Measurements from ENCODE around the gene GREM2. TPM values are rescaled to one million over a fixed set of nuclear protein-coding genes. Genes with fewer than 3 reads are reported as not detected.

Gene GREM2
- total and polyA plus RNA-seq, 2 donors (not counting 3 experiments of a cell fraction or from before 2014, with no cell fraction given): not detected

GRCh38 chr1:240607006-240607405, 4.9 kb downstream of the GREM2 start:
- Histone ChIP-seq H3K4me1 (ENCODE audit: control insufficient read depth, extremely low read depth, insufficient read depth, low read length) (no peaks in the 10 kb centered on the region), H3K36me3 (ENCODE audit: control insufficient read depth in 2 of 2, extremely low read depth in 1 of 2, insufficient read depth in 2 of 2, low read length in 2 of 2) (no peaks in the 10 kb centered on the region), H3K27ac (ENCODE audit: insufficient read depth, low read depth, low read length) (no peak overlapping the region), H3K9me3 (replicated peaks; ENCODE audit: control insufficient read depth, insufficient read depth, low read length) (no peaks in the 10 kb centered on the region), H3K27me3 (ENCODE audit: control insufficient read depth in 2 of 2, insufficient read depth in 2 of 2, low read length in 2 of 2) (peaks cover 0 to 2% of the 10 kb centered on the region in 2 experiments), H4K20me1 (replicated peaks; ENCODE audit: control insufficient read depth, extremely low read depth, insufficient read depth, low read length) (no peaks in the 10 kb centered on the region), H2AFZ (ENCODE audit: low read depth, low read length) (no peak overlapping the region), H3K4me3 (replicated peaks in 1 of 3; ENCODE audit: insufficient read depth in 1 of 3, low read depth in 1 of 3, low read length in 3 of 3) (no peak overlapping the region), H3K9ac (replicated peaks; ENCODE audit: extremely low read depth, insufficient read depth, low read length) (no peak overlapping the region), H3K9me1 (replicated peaks; ENCODE audit: control insufficient read depth, extremely low read depth, insufficient read depth, low read length) (no peaks in the 10 kb centered on the region), H3K79me2 (ENCODE audit: control insufficient read depth, insufficient read depth, low read length) (no peaks in the 10 kb centered on the region), H3K4me2 (ENCODE audit: insufficient read depth, low read length) (no peak overlapping the region)
- BruUV-seq (replicated peaks): no TSS peak
- ChIA-PET CTCF (no interaction called here), POLR2A (no interaction called here)
- dilution Hi-C loops (cut with MboI; ENCODE audit: extremely low pct_ligation_motif_present, low sequenced_read_pairs): no loop called here
- intact Hi-C loops (cut with micrococcal nuclease): no loop called here
- DNase-seq (ENCODE audit: low read depth, low spot score) (no peak), FAIRE-seq (no peak)
- TF ChIP-seq POLR2A (IDR thresholded peaks at IDR 0.05; ENCODE audit: low read depth, low read length) (no peak), GATA2 (IDR thresholded peaks at IDR 0.05; ENCODE audit: insufficient read depth, insufficient read length, low read depth, low read length) (no peak)

- intact Hi-C loops (cut with micrococcal nuclease) (no loop called here), dilution Hi-C loops (cut with MboI; ENCODE audit: extremely low pct_ligation_motif_present, low sequenced_read_pairs) (no loop called here)
- TF ChIP-seq MAX (IDR thresholded peaks at IDR 0.05; ENCODE audit: insufficient read depth, insufficient read length): no peak
- no peak for TF ChIP-seq CTCF (IDR thresholded peaks at IDR 0.05; ENCODE audit: extremely low read depth in 1 of 2, insufficient read depth in 1 of 2, low read depth in 1 of 2, low read length in 2 of 2)
- TF ChIP-seq EZH2 (IDR thresholded peaks at IDR 0.05; ENCODE audit: borderline replicate concordance, low read depth, low read length, severe bottlenecking): no peak
- TF ChIP-seq POLR2A (IDR thresholded peaks at IDR 0.05; ENCODE audit: low read depth, low read length): no peak
- TF ChIP-seq FOS (IDR thresholded peaks at IDR 0.05; ENCODE audit: borderline replicate concordance, insufficient read depth, low read length): no peak
- no peak for TF ChIP-seq GATA2 (IDR thresholded peaks at IDR 0.05; ENCODE audit: insufficient read depth, insufficient read length, low read depth, low read length)
- TF ChIP-seq JUN (IDR thresholded peaks at IDR 0.05; ENCODE audit: borderline replicate concordance, insufficient read depth, insufficient read length, low read depth): no peak
- TF ChIP-seq MYC (IDR thresholded peaks at IDR 0.05; ENCODE audit: low read depth, low read length): no peak
- no peaks in the 10 kb centered on the region for H3K79me2 ChIP-seq (ENCODE audit: control insufficient read depth, insufficient read depth, low read length)
- H3K27ac ChIP-seq (ENCODE audit: insufficient read depth, low read depth, low read length): no peak overlapping the region
- ChIA-PET CTCF (no interaction called here), POLR2A (no interaction called here)
- no peak overlapping the region for H3K4me2 ChIP-seq (ENCODE audit: insufficient read depth, low read length)
- no peak overlapping the region for H3K4me3 ChIP-seq (replicated peaks in 1 of 3; ENCODE audit: insufficient read depth in 1 of 3, low read depth in 1 of 3, low read length in 3 of 3)
- peaks cover 4% of the 10 kb centered on the region for H3K9me3 ChIP-seq (replicated peaks; ENCODE audit: control insufficient read depth, insufficient read depth, low read length)
- H3K27me3 ChIP-seq (ENCODE audit: control insufficient read depth in 2 of 2, insufficient read depth in 2 of 2, low read length in 2 of 2): no peaks in the 10 kb centered on the region
- no peaks in the 10 kb centered on the region for H3K9me1 ChIP-seq (replicated peaks; ENCODE audit: control insufficient read depth, extremely low read depth, insufficient read depth, low read length)
- no peak overlapping the region for H2AFZ ChIP-seq (ENCODE audit: low read depth, low read length)
- no peaks in the 10 kb centered on the region for H3K36me3 ChIP-seq (ENCODE audit: control insufficient read depth in 2 of 2, extremely low read depth in 1 of 2, insufficient read depth in 2 of 2, low read length in 2 of 2)
- BruUV-seq (replicated peaks): no TSS peak
- H4K20me1 ChIP-seq (replicated peaks; ENCODE audit: control insufficient read depth, extremely low read depth, insufficient read depth, low read length): no peaks in the 10 kb centered on the region
- DNase-seq (ENCODE audit: low read depth, low spot score): no peak
- H3K9ac ChIP-seq (replicated peaks; ENCODE audit: extremely low read depth, insufficient read depth, low read length): no peak overlapping the region
- FAIRE-seq: no peak
- H3K4me1 ChIP-seq (ENCODE audit: control insufficient read depth, extremely low read depth, insufficient read depth, low read length): no peaks in the 10 kb centered on the region
These were observed 9.8 kb downstream of the GREM2 start for GRCh38 chr1:240602189-240602588.
